ENCODE data around the gene CRLF1. TPM values are rescaled to one million over a fixed set of nuclear protein-coding genes. Genes with fewer than 3 reads are reported as not detected.

CRLF1 gene
- total RNA-seq, 1 donor from 2014 or later: 0.58 TPM

- no peak for TF ChIP-seq CTCF (conservative IDR thresholded peaks at IDR 0.05; ENCODE audit: low read depth, low read length)
- no peak for DNase-seq (ENCODE audit: low read depth)
- H3K4me3 ChIP-seq (ENCODE audit: low read depth, low read length): no peak overlapping the region
These were observed 2.5 kb upstream of the CRLF1 start for GRCh38 chr19:18608805-18609716.

DNA sequence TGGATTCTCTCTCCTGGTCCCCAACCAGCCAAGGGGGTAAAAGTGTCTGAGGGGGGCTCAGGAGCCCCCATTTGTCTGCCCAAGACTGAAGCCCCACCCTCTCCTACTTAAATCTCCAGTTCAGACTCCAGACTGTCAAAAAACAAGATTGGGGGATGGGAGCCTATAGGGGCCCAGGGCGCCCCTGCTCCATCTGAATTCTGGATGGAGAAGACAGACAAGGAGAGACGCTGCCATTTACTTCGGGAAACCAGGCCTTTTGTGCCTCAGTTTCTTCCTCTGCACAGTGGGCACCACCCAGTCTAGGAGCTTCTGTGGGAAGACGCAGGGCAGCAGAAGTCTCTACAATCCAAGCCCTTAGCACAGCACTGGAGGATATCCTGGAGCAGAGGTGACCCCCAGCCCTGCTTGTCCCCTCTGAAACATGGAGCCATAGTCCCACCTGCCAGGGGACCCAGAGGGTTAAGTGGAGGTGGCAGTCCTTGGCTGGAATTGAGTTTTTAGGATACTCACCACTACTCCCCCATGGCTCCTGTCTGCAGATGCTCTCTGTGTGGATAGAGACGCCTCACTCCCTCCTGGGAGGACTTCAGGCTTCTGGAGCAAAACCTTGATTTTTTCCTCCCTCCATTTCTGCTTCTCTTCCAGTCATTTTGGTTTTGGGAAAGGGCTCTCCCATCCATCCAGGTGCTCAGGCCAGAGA, 1.7 kb upstream of the CRLF1 start:
- DNase-seq (ENCODE audit: low read depth): no peak
- TF ChIP-seq CTCF (conservative IDR thresholded peaks at IDR 0.05; ENCODE audit: low read depth, low read length): no peak
- H3K4me3 ChIP-seq (ENCODE audit: low read depth, low read length): no peak overlapping the region

GRCh38 chr19:18607226-18608101, 865 bp upstream of the CRLF1 start:
- H3K4me3 ChIP-seq (ENCODE audit: low read depth, low read length): no peak overlapping the region
- no peak for DNase-seq (ENCODE audit: low read depth)
- TF ChIP-seq CTCF (conservative IDR thresholded peaks at IDR 0.05; ENCODE audit: low read depth, low read length): no peak

DNA sequence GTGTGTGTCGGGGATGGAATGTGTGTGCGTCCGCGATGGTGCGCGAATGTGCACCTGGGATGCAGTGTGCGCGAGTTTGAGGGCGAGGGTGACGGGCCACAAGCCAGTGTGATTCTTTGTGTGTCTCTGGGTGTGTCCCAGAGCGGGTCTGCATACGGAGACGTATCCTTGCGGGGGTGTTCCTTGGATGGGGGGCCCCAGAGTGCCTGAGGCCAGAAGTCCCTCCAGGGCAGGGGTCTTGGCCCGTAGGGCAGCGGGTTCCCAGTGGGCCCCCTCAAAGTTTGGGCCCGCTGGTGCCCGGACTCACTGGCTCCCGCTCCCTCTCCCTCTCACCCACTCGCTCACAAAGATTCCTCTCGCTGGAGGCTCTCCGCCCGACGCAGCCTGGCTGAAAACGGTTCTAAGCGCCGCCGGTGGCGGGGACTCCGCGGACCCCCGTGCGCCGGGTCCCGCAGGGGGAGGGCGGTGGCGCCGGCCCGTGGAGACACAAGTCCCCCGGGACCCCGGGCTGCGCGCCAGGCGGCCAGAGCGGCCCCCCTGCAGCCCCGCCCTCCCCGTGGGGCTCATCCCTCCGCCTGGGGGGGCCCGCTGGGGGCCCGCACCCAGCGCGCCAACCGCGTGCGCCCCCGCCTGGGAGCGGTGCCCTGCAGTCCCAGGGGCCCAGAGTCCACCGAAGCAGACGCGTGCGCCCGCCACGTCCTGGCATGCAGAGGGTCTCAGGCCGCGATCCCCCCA, 886 bp downstream of the CRLF1 start:
- no peak overlapping the region for H3K4me3 ChIP-seq (ENCODE audit: low read depth, low read length)
- no peak for DNase-seq (ENCODE audit: low read depth)
- TF ChIP-seq CTCF (conservative IDR thresholded peaks at IDR 0.05; ENCODE audit: low read depth, low read length): no peak

DNA sequence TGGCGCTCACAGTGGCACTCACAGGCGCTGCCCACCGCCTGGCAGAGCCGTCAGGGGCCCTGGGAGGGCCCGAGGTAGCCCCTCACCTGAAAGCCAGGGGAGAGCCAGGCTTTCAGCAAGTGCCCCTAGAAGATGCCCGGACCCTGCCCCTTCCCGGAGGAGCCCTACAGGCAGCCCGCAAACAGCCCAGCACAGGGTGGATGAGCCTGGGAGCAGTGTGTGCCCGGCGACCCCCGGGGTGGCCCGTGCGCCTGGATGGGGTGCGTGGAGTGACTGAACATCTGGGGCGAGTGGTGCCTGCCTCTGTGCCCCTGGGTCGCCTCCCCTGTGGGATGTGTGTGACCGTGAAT, 1.4 kb downstream of the CRLF1 start:
- DNase-seq (ENCODE audit: low read depth): no peak
- H3K4me3 ChIP-seq (ENCODE audit: low read depth, low read length): no peak overlapping the region
- TF ChIP-seq CTCF (conservative IDR thresholded peaks at IDR 0.05; ENCODE audit: low read depth, low read length): no peak

DNA sequence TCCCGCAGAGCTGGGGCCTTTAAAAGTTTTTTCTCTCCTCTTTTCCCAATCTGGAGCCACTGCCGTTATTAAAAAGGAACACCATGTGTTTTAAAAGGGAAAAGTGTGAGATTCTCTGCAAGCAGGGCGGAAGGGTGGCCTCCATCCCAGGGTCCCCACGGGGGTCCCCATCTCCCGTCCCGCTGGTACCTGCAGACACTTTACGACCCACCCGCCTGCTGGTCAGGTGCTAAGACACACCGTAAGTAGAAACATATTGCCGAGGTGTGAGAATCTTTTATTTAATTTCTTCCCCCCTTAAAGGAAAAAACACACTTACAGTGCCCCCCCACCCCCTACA, 1.8 kb downstream of the CRLF1 start:
- no peak for TF ChIP-seq CTCF (conservative IDR thresholded peaks at IDR 0.05; ENCODE audit: low read depth, low read length)
- DNase-seq (ENCODE audit: low read depth): no peak
- no peak overlapping the region for H3K4me3 ChIP-seq (ENCODE audit: low read depth, low read length)

Data from epithelial cell of proximal tubule (primary cell).